Neural cell (in vitro differentiated cells): ENCODE data around the gene RND3. TPM values are rescaled to one million over a fixed set of nuclear protein-coding genes. Genes with fewer than 3 reads are reported as not detected.

Experiments used
- H2AFZ ChIP-seq: fragments of 200-600, 300-800 bp; sonication (generic), shearing (Covaris generic); 2 replicates; pipeline ENCODE4 v1.6.0; 2014; ENCODE audit warnings: low read depth, mild to moderate bottlenecking, antibody characterized with exemption, low read length, moderate library complexity
- H3F3A ChIP-seq: fragments of 200-600 bp; shearing (Covaris generic); 2 replicates; pipeline ENCODE4 v1.6.1; 2016; ENCODE audit warnings: mild to moderate bottlenecking, moderate library complexity, mixed read lengths, antibody characterized with exemption, low read length; ENCODE audit not compliant: insufficient read depth, poor library complexity, severe bottlenecking
- H3K27ac ChIP-seq: fragments of 200-600, 300-800 bp; sonication (generic), shearing (Covaris generic); 2 replicates; pipeline ENCODE4 v1.5.1; 2014; ENCODE audit warnings: mild to moderate bottlenecking, low read length, moderate library complexity
- H3K27me3 ChIP-seq: fragments of 300-800, 200-600 bp; sonication (generic), shearing (Covaris generic); 2 replicates; pipeline ENCODE4 v1.6.0; 2014; ENCODE audit warnings: mild to moderate bottlenecking, low read depth, low read length, moderate library complexity; ENCODE audit not compliant: insufficient read depth
- H3K36me3 ChIP-seq: fragments of 300-800, 200-600 bp; sonication (generic), shearing (Covaris generic); 2 replicates; pipeline ENCODE4 v1.5.1; 2014; ENCODE audit warnings: mild to moderate bottlenecking, antibody characterized with exemption, low read length, moderate library complexity; ENCODE audit not compliant: insufficient read depth
- H3K4me2 ChIP-seq: fragments of 300-800, 200-600 bp; sonication (generic), shearing (Covaris generic); 2 replicates; pipeline ENCODE4 v1.6.0; 2014; ENCODE audit warnings: mild to moderate bottlenecking, low read length
- H3K4me3 ChIP-seq: fragments of 300-800, 200-600 bp; sonication (generic), shearing (Covaris generic); 2 replicates; pipeline ENCODE4 v1.5.1; 2014; ENCODE audit warnings: mild to moderate bottlenecking, low read length, moderate library complexity
- H3K79me2 ChIP-seq: fragments of 200-600 bp; shearing (Covaris generic); replicated peaks from 2 replicates; pipeline ENCODE4 v1.6.0; 2014; ENCODE audit warnings: mild to moderate bottlenecking, low read length, moderate library complexity; ENCODE audit not compliant: insufficient read depth
- H3K9ac ChIP-seq: fragments of 300-800, 200-600 bp; sonication (generic), shearing (Covaris generic); 2 replicates; pipeline ENCODE4 v1.6.1; 2016; ENCODE audit warnings: mild to moderate bottlenecking, low read length, mixed read lengths
- H3K9me2 ChIP-seq: fragments of 200-600 bp; shearing (Covaris generic); 2 replicates; pipeline ENCODE4 v1.6.1; 2016; ENCODE audit warnings: mild to moderate bottlenecking, low read length, mixed read lengths; ENCODE audit not compliant: insufficient read depth
- H3K9me3 ChIP-seq: fragments of 200-600, 300-800 bp; sonication (generic), shearing (Covaris generic); 2 replicates; pipeline ENCODE4 v1.6.1; 2016; ENCODE audit warnings: mild to moderate bottlenecking, mixed run types, low read length, moderate library complexity, mixed read lengths
- H4K20me1 ChIP-seq: fragments of 200-600 bp; shearing (Covaris generic); 2 replicates; pipeline ENCODE4 v1.6.1; 2016; ENCODE audit warnings: mild to moderate bottlenecking, mixed run types; ENCODE audit not compliant: insufficient read depth
- EP300 ChIP-seq: fragments of 450-650 bp; conservative IDR thresholded peaks from 2 replicates; pipeline ENCODE4 v1.6.1; 2014; ENCODE audit warnings: antibody characterized with exemption, mild to moderate bottlenecking, moderate library complexity; ENCODE audit not compliant: poor library complexity, severe bottlenecking
- EZH2 ChIP-seq: fragments of 200-600, 300-800 bp; shearing (Covaris generic), sonication (generic); IDR thresholded peaks from 2 replicates; pipeline ENCODE4 v1.6.1; 2014; ENCODE audit warnings: antibody characterized with exemption, low read length, borderline replicate concordance, mild to moderate bottlenecking; ENCODE audit not compliant: insufficient read depth, poor library complexity, severe bottlenecking
- MXI1 ChIP-seq: fragments of 450-650 bp; conservative IDR thresholded peaks from 2 replicates; pipeline ENCODE4 v1.6.1; 2014; ENCODE audit warnings: antibody characterized with exemption, mild to moderate bottlenecking; ENCODE audit not compliant: poor library complexity, severe bottlenecking
- POLR2AphosphoS5 ChIP-seq: IDR thresholded peaks from 2 replicates; pipeline ENCODE4 v1.6.1; 2012
- RAD21 ChIP-seq: fragments of 450-650 bp; conservative IDR thresholded peaks from 2 replicates; pipeline ENCODE4 v1.6.1; 2014; ENCODE audit warnings: antibody characterized with exemption, mild to moderate bottlenecking, moderate library complexity
- REST ChIP-seq: IDR thresholded peaks from 2 replicates; pipeline ENCODE4 v1.6.1; 2012; ENCODE audit warnings: borderline replicate concordance
- SMC3 ChIP-seq: fragments of 450-650 bp; conservative IDR thresholded peaks from 2 replicates; pipeline ENCODE4 v1.6.1; 2014; ENCODE audit warnings: antibody characterized with exemption, mild to moderate bottlenecking, moderate library complexity; ENCODE audit not compliant: poor library complexity
- TAF1 ChIP-seq: IDR thresholded peaks from 2 replicates; pipeline ENCODE4 v1.6.1; 2012; ENCODE audit warnings: low read depth
- polyA plus RNA-seq: library from polyadenylated mRNA; depleted of rRNA; stranded (reverse); fragments of >200 nt; gene quantifications from 2 replicates; pipeline ENCODE4 v1.2.3, GENCODE V29; 2014
- TF ChIP-seq, protein P1 (sequence below): fragments of 450-650 bp; IDR thresholded peaks from 2 replicates; pipeline ENCODE4 v1.5.1; 2014; ENCODE audit warnings: antibody characterized with exemption, mild to moderate bottlenecking, moderate library complexity; ENCODE audit not compliant: poor library complexity, severe bottlenecking

The RND3 gene
- polyA plus RNA-seq, 1 donor from 2014 or later, result 143 TPM

GRCh38 chr2:150507071-150507470 lies 19.6 kb upstream of the RND3 start:
- H3K36me3 ChIP-seq, result no peaks in the 10 kb centered on the region
- H3K9me2 ChIP-seq, result no peaks in the 10 kb centered on the region
- H3K27me3 ChIP-seq, result no peaks in the 10 kb centered on the region
- no peak overlapping the region for H3K4me2 ChIP-seq
- H3K9ac ChIP-seq, result no peak overlapping the region
- no peak overlapping the region for H2AFZ ChIP-seq
- no peaks in the 10 kb centered on the region for H3K9me3 ChIP-seq
- no peaks in the 10 kb centered on the region for H3K79me2 ChIP-seq
- H3F3A ChIP-seq, result no peaks in the 10 kb centered on the region
- TF ChIP-seq RAD21 (no peak), TAF1 (no peak), REST (no peak), EP300 (no peak), SMC3 (no peak), POLR2AphosphoS5 (no peak), EZH2 (no peak), MXI1 (no peak)
- TF ChIP-seq, protein P1, sequence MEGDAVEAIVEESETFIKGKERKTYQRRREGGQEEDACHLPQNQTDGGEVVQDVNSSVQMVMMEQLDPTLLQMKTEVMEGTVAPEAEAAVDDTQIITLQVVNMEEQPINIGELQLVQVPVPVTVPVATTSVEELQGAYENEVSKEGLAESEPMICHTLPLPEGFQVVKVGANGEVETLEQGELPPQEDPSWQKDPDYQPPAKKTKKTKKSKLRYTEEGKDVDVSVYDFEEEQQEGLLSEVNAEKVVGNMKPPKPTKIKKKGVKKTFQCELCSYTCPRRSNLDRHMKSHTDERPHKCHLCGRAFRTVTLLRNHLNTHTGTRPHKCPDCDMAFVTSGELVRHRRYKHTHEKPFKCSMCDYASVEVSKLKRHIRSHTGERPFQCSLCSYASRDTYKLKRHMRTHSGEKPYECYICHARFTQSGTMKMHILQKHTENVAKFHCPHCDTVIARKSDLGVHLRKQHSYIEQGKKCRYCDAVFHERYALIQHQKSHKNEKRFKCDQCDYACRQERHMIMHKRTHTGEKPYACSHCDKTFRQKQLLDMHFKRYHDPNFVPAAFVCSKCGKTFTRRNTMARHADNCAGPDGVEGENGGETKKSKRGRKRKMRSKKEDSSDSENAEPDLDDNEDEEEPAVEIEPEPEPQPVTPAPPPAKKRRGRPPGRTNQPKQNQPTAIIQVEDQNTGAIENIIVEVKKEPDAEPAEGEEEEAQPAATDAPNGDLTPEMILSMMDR, result no peak
- no peak overlapping the region for H3K27ac ChIP-seq
- no peaks in the 10 kb centered on the region for H4K20me1 ChIP-seq
- H3K4me3 ChIP-seq, result no peak overlapping the region

GRCh38 chr2:150505178-150505577 lies 17.7 kb upstream of the RND3 start:
- no peak for TF ChIP-seq EZH2
- TF ChIP-seq TAF1, result no peak
- no peak for TF ChIP-seq MXI1
- no peak for TF ChIP-seq RAD21
- no peak for TF ChIP-seq POLR2AphosphoS5
- no peak for TF ChIP-seq REST
- TF ChIP-seq, protein P1, result no peak
- TF ChIP-seq EP300, result no peak
- no peak for TF ChIP-seq SMC3
- Histone ChIP-seq H4K20me1 (no peaks in the 10 kb centered on the region), H3K9me2 (no peaks in the 10 kb centered on the region), H3K79me2 (no peaks in the 10 kb centered on the region), H3K4me2 (no peak overlapping the region), H3K27me3 (no peaks in the 10 kb centered on the region), H3K27ac (no peak overlapping the region), H3K9ac (no peak overlapping the region), H2AFZ (no peak overlapping the region), H3K36me3 (no peaks in the 10 kb centered on the region), H3F3A (no peaks in the 10 kb centered on the region), H3K9me3 (no peaks in the 10 kb centered on the region), H3K4me3 (no peak overlapping the region)
